Kidney capillary endothelial cell (primary cell): Measurements from ENCODE around the gene UBE2QL1.

Source experiments
- DNase-seq: peaks from one replicate; pipeline ENCODE4 v3.0.0-alpha.2; 2018; ENCODE audit warnings: low spot score

The UBE2QL1 gene

GRCh38 chr5:6476313-6476661 lies 27.6 kb downstream of the UBE2QL1 start:
- no peak for DNase-seq

- DNase-seq, result no peak
Observed at GRCh38 chr5:6478793-6479192, 30.1 kb downstream of the UBE2QL1 start.

DNA sequence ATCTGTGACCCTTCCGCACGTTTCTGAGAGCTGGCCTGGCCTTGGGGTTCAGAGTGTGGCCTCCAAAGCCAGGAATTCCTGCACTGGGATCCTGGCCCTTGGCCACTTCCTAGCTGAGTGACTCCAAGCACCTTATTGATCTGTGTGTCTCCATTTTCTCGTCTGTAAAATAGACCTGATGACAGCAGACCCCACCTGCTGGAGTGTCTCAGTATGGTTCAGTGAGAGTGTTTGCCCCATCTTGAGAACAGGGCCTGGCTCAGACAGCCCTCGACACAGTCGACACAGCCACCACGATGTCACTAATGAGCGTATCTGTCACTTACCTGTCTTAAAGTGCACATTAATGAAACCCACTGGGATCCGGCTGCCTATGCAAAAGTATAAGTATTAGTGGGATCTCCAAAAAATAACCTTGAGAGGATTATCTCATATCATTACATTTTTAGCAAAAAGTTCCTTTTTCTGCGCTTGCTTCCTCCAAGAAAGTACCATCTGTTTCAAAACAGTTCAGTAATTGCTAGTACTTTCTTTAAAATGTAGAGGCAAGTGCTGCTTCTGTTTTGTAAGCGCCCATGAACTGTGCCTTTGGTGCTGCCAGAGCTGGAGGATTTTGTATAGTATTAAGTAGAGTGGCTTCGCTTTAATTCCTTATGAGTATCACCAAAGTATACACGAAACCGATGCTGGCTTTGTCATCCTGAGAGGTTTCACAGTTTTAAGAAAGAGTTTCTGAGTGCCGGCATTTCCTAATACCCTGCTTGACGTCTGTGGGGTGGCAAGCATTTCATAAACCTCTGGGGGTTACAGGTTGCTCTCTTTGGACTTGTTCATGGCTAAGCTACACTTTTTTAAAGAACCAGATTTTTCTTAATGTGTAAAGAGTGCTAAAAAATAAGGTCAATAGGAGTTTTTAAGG lies 31.7 kb downstream of the UBE2QL1 start:
- no peak for DNase-seq

- DNase-seq, result no peak
Observed at GRCh38 chr5:6482735-6483134, 34.1 kb downstream of the UBE2QL1 start.

DNA sequence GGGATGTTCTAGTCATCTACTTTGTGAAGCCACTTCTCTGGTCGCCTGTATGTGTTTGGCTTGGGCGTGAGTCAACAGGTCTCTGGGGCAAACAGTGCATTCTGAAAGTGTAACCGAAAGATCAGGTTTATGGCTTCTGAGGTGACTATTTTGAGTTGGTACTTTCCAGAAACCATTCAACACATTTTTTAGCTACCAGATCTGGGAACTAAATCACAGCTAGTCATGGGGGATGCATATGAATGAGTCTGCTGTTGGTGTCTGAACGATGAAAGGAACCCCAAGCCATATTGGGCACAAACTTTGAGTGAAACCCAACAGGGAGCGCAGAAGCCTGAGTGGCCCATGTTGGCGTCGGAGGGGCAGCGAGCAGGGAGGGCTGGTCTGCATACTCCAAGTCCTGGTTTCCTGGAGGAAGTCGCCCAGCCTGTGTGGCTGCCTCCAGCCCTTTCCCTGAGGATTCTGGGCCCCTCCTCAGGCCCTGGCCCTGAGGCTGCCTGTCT lies 35.3 kb downstream of the UBE2QL1 start:
- no peak for DNase-seq

DNA sequence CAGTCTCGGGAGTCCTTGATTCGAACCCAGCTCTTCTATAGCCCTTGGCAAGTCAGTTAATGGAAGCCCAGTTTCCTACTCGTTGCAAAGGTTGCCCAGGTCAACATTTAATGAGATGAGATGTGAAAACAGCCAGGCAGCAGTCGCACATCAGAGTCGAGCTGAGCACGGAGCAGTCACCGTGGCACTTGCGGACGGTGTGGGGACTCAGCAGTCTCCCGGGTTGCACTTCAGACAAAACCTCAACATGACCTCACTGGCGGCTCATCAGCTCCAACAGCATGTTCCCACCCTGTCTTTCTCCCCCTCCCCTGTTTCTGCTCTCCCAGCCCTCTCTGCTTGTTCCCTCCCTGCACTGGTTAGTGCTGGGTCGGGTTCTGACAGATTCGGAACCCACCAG lies 35.8 kb downstream of the UBE2QL1 start:
- no peak for DNase-seq

DNA sequence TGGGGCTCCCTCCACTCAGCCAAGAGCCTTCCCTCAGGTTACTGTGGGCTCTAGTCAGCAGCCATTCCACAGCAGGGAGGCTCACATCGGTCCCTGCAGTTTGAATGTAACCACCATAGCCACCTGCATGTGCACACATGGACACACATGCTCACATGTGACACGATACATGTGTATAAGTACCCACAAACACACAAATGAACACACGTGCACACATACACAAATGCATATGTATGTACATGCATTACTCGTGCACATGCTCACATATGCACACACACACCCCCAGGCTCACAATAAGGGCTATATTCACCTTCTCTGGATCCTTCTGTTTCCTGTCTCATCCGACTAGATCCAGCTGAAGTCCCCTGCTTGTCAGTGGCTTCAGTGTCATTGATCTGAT lies 36.2 kb downstream of the UBE2QL1 start:
- no peak for DNase-seq

GRCh38 chr5:6485441-6485840 lies 36.8 kb downstream of the UBE2QL1 start:
- DNase-seq, result no peak

DNA sequence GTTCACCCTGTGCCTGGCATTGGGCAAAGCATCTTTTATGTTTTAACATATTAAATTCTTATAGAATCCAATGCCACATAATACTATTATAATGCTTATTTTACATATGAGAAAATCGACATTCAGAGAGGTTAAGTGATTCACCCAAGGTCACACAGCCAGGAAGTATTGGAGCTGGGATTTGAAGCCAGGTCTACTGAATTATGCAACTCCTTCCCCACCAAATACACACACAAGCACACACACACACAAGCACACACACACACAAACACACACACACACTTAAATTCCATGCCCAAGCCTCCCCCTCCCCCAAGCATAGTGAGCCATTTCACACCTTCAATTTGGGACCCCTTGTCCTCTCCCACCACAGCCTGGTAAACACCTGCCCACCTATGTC lies 37.4 kb downstream of the UBE2QL1 start:
- no peak for DNase-seq

- DNase-seq, result no peak
Observed at GRCh38 chr5:6487081-6487480, 38.4 kb downstream of the UBE2QL1 start.

DNA sequence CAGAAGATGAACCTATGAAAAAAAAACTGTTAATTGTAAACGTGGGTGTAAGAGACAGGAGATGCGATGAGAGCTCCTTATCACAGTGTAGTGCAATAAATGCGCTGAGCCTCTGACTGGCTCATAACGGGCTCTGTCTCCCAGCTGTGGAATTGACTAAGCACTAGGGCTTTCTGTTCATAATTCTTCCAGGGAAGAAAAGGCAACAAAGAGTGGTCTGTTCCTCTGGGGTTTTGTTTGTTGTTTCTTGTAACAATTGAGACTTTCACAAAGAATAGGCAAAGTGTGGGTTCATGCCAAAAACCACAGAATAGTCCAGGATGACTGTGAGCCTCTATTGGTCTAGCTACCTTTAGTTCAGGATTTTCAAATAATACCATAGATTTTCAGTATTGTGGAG lies 39.4 kb downstream of the UBE2QL1 start:
- DNase-seq, result no peak

- no peak for DNase-seq
Observed at GRCh38 chr5:6489643-6490185, 41.1 kb downstream of the UBE2QL1 start.

DNA sequence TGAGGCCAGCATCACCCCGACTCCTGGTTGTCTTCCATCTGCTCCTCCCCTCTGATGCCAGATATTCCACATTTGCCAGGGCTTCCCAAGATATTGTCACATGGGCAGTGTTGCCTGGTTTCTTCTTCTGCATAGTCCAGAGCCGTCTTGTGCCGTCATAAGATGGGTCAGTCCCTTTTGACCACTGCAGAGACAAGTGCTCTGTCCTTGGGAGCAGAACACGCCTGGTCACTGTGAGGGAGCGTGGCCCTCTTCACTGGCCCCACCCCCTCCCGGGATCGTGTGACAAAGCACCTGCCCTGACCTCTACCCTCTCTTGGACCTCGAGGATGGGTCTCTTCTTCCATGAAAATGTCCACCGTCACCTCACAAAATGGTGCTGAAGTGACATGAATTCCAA lies 41.6 kb downstream of the UBE2QL1 start:
- no peak for DNase-seq

- DNase-seq, result no peak
Observed at GRCh38 chr5:6490693-6491092, 42.0 kb downstream of the UBE2QL1 start.

DNA sequence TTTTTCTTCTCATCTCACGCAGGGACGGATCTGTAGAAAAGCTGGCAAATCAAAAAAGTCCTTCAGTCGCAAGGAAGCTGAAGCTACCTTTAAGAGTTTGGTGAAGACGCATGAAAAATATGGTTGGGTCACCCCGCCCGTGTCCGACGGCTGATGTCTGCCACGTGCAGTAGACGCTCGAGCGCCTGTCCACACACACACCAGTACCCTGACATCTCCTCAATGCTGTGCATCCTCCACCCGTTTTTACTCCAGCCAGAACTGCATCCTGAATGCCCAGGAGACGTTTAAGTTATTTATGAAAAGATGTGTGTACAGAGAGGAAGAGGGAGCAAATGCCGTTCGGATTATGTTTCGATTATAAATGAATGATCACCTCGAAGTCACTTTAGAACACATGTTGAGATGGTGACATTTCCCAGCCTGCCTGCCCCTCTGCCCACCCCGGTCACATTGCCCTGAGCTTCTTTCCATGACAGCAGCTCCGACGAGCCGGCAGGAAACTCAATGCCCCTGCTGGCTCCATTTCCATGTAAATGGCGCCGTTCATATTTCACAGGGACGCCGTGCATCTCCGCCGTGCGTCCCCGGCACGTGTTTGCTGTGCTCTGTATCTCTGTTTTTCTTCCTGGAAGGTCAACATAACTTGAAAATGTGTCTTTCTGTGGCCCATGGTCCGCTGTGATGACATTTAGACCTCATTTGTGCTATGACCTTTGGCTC lies 42.7 kb downstream of the UBE2QL1 start:
- no peak for DNase-seq

DNA sequence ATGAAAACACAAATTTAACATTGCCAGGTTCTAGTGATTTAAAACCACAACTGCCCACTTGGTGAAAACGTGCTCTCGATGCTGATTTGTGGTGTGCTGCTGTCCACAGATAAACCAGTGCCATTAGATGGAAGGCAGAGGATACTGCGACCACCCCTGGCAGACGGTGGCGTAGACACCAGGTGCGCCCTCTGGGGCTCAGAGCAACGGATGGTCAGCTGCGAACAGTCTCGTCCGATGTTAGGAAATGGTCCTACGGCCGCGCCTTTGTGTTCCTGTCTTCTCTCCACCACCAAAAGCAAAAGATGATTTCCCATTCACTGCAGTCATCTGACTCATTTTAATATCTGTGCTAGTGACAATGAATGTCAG lies 43.2 kb downstream of the UBE2QL1 start:
- DNase-seq, result no peak

- DNase-seq, result no peak
Observed at GRCh38 chr5:6492934-6493333, 44.3 kb downstream of the UBE2QL1 start.

GRCh38 chr5:6493681-6494454 lies 45.2 kb downstream of the UBE2QL1 start:
- DNase-seq, result no peak

GRCh38 chr5:6494939-6495338 lies 46.3 kb downstream of the UBE2QL1 start:
- no peak for DNase-seq

- DNase-seq, result no peak
Observed at GRCh38 chr5:6495433-6496206, 47.0 kb downstream of the UBE2QL1 start.

DNA sequence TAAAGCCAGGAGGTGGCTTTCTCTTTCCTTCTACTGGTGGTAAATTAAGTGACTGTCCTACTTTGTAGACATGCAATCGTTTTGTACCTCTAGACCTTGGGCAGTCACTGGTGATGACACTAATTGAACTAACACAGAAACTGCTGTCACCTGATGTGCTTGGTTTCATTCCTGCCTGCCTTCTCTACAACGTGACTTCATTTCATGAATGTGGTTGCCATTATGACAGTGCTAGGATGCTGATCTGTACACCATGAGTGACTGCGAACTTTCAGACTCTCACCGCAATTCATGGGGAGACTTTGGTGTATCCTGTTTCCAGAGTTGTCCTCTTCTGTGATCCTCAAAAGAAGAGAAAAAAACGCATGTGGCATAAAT lies 47.5 kb downstream of the UBE2QL1 start:
- DNase-seq, result no peak

- no peak for DNase-seq
Observed at GRCh38 chr5:6496636-6497035, 48.0 kb downstream of the UBE2QL1 start.
